ENCODE measurements around the gene SYNGR2. TPM values are rescaled to one million over a fixed set of nuclear protein-coding genes. Genes with fewer than 3 reads are reported as not detected.

The SYNGR2 gene
- total RNA-seq, 1 experiment from 2014 or later, result 61.7 TPM

- DNase-seq (ENCODE audit: extremely low read depth, low read depth), result no peak
Measured at GRCh38 chr17:78197147-78197832, 28.9 kb downstream of the SYNGR2 start.

- DNase-seq (ENCODE audit: extremely low read depth, low read depth), result no peak
Measured at GRCh38 chr17:78200451-78200850, 32.1 kb downstream of the SYNGR2 start.

DNA sequence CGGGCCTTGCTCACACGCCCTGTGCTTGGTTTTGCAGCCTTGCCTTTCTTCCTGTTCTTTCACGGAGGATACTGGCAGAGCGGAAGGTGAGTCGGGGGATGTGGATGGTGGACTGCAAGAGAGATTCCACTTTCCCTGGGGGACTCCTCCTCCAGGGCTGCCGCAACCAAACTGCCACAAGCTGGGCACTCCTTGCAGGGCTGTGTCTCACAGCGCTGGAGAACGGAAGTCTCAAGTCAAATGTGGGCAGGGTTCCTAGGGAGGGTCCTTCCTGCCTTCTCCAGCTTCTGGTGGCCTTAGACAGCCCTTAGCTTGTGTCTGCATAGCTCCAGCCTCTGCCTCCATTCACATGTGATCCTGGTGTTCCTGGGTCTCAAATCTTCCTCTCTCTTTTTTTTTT lies 34.3 kb downstream of the SYNGR2 start:
- no peak for DNase-seq (ENCODE audit: extremely low read depth, low read depth)

DNA sequence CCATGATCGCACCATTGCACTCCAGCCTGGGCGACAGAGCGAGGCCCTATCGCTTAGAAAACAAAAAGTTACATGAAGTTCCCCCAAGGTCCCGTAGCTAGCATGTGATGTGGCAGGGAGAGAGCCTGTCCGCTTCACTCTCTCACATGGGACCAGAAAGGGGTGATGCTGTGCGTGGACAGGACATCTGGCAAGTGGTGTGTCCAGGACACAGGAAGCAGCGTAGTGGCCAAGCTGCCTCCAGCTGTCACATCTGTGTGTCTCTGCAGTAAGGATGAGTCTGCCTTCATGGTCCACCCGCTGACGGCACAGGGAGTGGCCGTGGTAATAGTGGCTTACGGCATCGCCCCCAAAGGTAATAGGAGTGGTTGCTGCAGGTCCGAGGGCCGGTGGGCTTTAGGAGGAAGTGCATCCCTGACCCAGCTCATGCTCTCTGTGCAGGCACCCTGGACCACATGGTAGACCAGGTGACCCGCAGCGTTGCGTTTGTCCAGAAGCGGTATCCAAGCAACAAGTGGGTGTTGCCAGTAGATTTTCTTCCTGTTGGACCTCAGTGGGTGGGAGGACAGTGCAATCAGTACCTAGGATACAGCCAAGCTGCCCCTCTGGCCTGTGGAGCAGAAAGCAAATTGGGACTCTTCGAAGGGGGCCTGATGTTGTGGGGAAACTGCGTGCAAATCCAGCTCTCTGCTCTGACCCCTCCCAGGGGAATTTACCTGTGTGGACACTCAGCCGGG lies 36.2 kb downstream of the SYNGR2 start:
- no peak for DNase-seq (ENCODE audit: extremely low read depth, low read depth)

DNA sequence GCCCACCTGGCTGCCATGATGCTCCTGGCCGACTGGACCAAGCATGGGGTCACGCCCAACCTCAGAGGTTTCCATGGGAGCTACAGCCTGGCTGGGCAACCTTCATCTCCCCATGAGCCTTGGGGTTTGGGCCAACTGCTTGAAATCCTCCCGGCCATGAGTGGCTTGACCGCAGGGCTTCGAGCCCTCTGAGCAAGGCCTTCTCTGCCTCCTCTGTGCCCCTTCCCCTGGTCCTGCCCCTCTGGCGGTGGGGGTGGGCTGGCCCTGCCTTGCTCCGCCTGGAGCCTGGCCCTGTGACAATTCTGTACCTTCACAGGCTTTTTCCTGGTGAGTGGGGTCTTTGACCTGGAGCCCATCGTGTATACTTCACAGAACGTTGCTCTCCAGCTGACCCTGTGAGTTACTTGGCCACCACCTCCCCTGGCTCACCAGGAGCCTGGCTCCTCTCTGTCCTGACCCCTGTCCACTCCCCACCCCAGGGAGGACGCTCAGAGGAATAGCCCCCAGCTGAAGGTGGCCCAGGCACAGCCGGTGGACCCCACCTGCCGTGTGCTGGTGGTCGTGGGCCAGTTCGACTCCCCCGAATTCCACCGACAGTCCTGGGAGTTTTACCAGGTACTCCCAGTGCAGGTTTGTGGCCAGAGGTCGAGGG lies 36.9 kb downstream of the SYNGR2 start:
- DNase-seq (ENCODE audit: extremely low read depth, low read depth), result no peak

DNA sequence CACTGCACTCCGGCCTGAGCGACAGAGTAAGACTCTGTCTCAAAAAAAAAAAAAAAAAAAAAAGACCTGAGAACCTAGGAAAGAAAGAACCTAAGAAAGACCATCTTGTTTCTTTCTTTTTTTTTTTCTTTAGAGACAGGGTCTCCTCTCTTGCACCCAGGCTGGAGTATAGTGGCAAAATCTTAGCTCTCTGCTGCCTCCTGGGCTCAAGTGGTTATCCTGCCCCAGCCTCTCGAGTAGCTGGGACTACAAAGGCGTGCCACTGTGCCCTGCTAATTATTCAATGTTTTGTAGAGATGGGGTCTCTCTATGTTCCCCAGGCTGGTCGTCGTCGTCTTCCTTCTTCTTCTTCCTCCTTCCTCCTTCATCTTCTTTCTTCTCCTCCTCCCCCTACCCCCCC lies 37.9 kb downstream of the SYNGR2 start:
- DNase-seq (ENCODE audit: extremely low read depth, low read depth), result no peak

GRCh38 chr17:78208486-78208885 lies 40.1 kb downstream of the SYNGR2 start:
- DNase-seq (ENCODE audit: extremely low read depth, low read depth), result no peak

DNA sequence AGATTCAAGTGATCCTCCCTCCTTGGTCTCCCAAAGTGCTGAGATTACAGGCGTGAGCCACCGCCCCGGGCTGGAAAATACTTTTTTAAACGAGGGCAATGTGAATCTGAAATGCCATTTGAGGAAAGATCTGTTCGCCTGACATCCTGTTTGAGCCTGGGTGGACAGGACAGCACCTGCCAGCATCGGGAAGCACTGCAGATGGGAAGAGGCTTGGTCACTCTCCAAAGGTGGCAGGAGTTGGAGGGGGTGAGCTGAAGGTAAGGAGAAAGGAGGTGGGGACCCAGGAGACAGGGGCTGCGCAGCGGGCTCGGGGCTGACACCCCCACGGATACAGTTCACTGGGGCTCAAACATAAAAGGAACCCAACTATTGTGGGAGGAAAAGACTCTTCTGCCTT lies 41.7 kb downstream of the SYNGR2 start:
- DNase-seq (ENCODE audit: extremely low read depth, low read depth), result no peak

- DNase-seq (ENCODE audit: extremely low read depth, low read depth), result no peak
Measured at GRCh38 chr17:78211032-78211431, 42.7 kb downstream of the SYNGR2 start.

DNA sequence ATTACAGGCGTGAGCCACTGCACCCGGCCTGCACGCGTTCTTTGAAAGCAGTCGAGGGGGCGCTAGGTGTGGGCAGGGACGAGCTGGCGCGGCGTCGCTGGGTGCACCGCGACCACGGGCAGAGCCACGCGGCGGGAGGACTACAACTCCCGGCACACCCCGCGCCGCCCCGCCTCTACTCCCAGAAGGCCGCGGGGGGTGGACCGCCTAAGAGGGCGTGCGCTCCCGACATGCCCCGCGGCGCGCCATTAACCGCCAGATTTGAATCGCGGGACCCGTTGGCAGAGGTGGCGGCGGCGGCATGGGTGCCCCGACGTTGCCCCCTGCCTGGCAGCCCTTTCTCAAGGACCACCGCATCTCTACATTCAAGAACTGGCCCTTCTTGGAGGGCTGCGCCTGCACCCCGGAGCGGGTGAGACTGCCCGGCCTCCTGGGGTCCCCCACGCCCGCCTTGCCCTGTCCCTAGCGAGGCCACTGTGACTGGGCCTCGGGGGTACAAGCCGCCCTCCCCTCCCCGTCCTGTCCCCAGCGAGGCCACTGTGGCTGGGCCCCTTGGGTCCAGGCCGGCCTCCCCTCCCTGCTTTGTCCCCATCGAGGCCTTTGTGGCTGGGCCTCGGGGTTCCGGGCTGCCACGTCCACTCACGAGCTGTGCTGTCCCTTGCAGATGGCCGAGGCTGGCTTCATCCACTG lies 45.8 kb downstream of the SYNGR2 start, which contains the start of gene BIRC5:
BIRC5 (plus strand) TSS at position 238 of the 690 bp plus-strand sequence; CDS start at position 302, 64 bp downstream.
- peak; percentile 87 for DNase-seq (ENCODE audit: extremely low read depth, low read depth)

DNA sequence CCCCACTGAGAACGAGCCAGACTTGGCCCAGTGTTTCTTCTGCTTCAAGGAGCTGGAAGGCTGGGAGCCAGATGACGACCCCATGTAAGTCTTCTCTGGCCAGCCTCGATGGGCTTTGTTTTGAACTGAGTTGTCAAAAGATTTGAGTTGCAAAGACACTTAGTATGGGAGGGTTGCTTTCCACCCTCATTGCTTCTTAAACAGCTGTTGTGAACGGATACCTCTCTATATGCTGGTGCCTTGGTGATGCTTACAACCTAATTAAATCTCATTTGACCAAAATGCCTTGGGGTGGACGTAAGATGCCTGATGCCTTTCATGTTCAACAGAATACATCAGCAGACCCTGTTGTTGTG lies 46.3 kb downstream of the SYNGR2 start:
- no peak for DNase-seq (ENCODE audit: extremely low read depth, low read depth)

GRCh38 chr17:78219396-78220150 lies 51.2 kb downstream of the SYNGR2 start:
- no peak for DNase-seq (ENCODE audit: extremely low read depth, low read depth)

Small RNA genes within 50 kb of the gene (small RNA-seq; reads per million reads assigned to genes)
- gene AC087645.1, result 0 reads per million in 2 experiments

Other genes starting within 250 kb of the SYNGR2 start
- gene TNRC6C, start 209.9 kb upstream of the SYNGR2 start, total RNA-seq (2014; rRNA removed; shearing (Covaris generic)), result 3.8 and 3.9 TPM in 2 replicates
- 17.2 TPM in 2 replicates for gene TMC6, start 39.8 kb upstream of the SYNGR2 start, total RNA-seq (2014; rRNA removed; shearing (Covaris generic))
- gene TMC8, start 37.8 kb upstream of the SYNGR2 start, total RNA-seq (2014; rRNA removed; shearing (Covaris generic)), result 0.30 TPM in 1 of 2 replicates, not detected in the other
- gene C17orf99, start 22.2 kb upstream of the SYNGR2 start, total RNA-seq (2014; rRNA removed; shearing (Covaris generic)), result not detected in 2 replicates
- 36.4 and 40.1 TPM in 2 replicates for gene TK1, start 18.5 kb downstream of the SYNGR2 start, total RNA-seq (2014; rRNA removed; shearing (Covaris generic))
- gene AFMID, start 18.8 kb downstream of the SYNGR2 start, total RNA-seq (2014; rRNA removed; shearing (Covaris generic)), result 63.2 and 75.6 TPM in 2 replicates
- 138 and 149 TPM in 2 replicates for gene BIRC5, start 45.7 kb downstream of the SYNGR2 start, total RNA-seq (2014; rRNA removed; shearing (Covaris generic))
- not detected in 2 replicates for gene TMEM235, start 63.0 kb downstream of the SYNGR2 start, total RNA-seq (2014; rRNA removed; shearing (Covaris generic))
- 404 and 479 TPM in 2 replicates for gene SOCS3, start 191.5 kb downstream of the SYNGR2 start, total RNA-seq (2014; rRNA removed; shearing (Covaris generic))
- gene PGS1, start 210.1 kb downstream of the SYNGR2 start, total RNA-seq (2014; rRNA removed; shearing (Covaris generic)), result 27.5 and 30.5 TPM in 2 replicates